Activated CD8-positive, alpha-beta T cell treated with anti-CD3 and anti-CD28 coated beads, Interleukin-2, amount 10 ng/mL, durations not matched to agents 7 days and 5 days (primary cell): ENCODE results near the gene DOK5. TPM values are rescaled to one million over a fixed set of nuclear protein-coding genes. Genes with fewer than 3 reads are reported as not detected.

Experiments
- ATAC-seq: fragments of 150-1000 bp; cut with Tn5 transposase; one replicate; pipeline ENCODE4 v1.10.0; 2021; ENCODE audit warnings: moderate library complexity
- CTCF ChIA-PET: fragments of 350-600 bp; sonication (Branson Sonifier 250); formaldehyde crosslinking; loops from one replicate; lab custom pipeline; 2021; ENCODE audit warnings: antibody characterized with exemption; lab: Charles Lee
- POLR2A ChIA-PET: fragments of 350-600 bp; sonication (Branson Sonifier 250); formaldehyde crosslinking; loops from one replicate; lab custom pipeline; 2021; ENCODE audit warnings: antibody characterized with exemption; lab: Charles Lee
- DNase-seq: peaks from one replicate; pipeline ENCODE4 v3.0.0-alpha.2; 2020
- H3K27ac Mint-ChIP-seq: one replicate; pipeline ENCODE4 v1.8.0; 2021; ENCODE audit warnings: mild to moderate bottlenecking, mixed read lengths
- H3K27me3 Mint-ChIP-seq: one replicate; pipeline ENCODE4 v1.8.0; 2021; ENCODE audit warnings: low read depth, mixed read lengths
- H3K36me3 Mint-ChIP-seq: one replicate; pipeline ENCODE4 v1.8.0; 2021; ENCODE audit warnings: low read depth, mixed read lengths
- H3K4me1 Mint-ChIP-seq: one replicate; pipeline ENCODE4 v1.8.0; 2021; ENCODE audit warnings: low read depth, mixed read lengths
- H3K4me3 Mint-ChIP-seq: one replicate; pipeline ENCODE4 v1.8.0; 2021; ENCODE audit warnings: mild to moderate bottlenecking, mixed read lengths
- H3K9me3 Mint-ChIP-seq: one replicate; pipeline ENCODE4 v1.8.0; 2022; ENCODE audit warnings: mixed read lengths; ENCODE audit not compliant: insufficient read depth
- total RNA-seq, 2 experiments: library from RNA; stranded (reverse); gene quantifications; one replicate each; pipeline ENCODE4 v1.2.3, GENCODE V29; 2021

DOK5 gene
- total RNA-seq, 2 experiments from 2014 or later, result not detected

DNA sequence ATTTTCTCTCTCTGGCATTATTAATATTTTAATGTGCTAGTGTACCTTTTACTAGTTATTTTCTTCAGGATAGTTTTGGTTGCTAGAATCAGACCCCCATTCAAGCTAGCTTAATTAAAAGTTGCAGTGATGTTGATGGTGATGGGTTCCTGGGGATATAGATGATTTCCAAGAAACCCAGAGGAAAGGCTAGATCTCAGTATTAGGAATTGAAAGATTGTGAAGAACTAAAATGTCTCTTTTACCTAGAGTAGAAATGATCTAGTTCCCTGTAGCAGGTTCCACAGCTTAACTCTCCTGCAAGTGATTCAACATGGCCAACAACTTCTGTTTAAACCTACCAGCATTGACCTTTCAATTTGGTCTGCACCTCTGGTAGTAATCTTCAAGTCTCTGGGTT is 78.6 kb downstream of the DOK5 start:
- Mint-ChIP-seq H3K4me3 (no peak overlapping the region), H3K27me3 (no peaks in the 10 kb centered on the region), H3K27ac (no peak overlapping the region), H3K36me3 (no peaks in the 10 kb centered on the region), H3K9me3 (no peaks in the 10 kb centered on the region), H3K4me1 (no peaks in the 10 kb centered on the region)
- no peak for ATAC-seq
- CTCF ChIA-PET, result no interaction called here
- DNase-seq, result no peak
- POLR2A ChIA-PET, result no interaction called here

DNA sequence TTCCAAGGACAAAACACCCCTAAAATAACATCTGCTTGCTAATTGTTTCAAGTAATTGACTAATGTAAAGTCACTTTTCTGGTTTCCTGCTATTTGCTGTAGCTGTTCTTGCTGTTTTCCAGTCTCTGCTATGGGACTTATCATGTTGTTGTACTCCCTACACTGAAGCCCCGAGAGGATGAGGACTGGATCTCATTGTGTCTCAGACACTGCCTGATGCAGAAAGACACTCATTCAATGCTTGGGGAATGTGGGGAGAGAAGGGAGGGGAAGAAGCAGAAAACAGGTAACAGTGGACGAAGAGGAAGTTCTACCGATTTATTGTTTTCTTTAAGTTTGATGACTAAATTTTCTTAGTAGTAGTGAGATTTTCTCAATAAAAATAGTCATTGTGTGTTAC is 79.8 kb downstream of the DOK5 start:
- POLR2A ChIA-PET, result no interaction called here
- Mint-ChIP-seq H3K27me3 (no peaks in the 10 kb centered on the region), H3K36me3 (no peaks in the 10 kb centered on the region), H3K4me1 (no peaks in the 10 kb centered on the region), H3K27ac (no peak overlapping the region), H3K4me3 (no peak overlapping the region), H3K9me3 (no peaks in the 10 kb centered on the region)
- CTCF ChIA-PET, result no interaction called here
- no peak for DNase-seq
- no peak for ATAC-seq

GRCh38 chr20:54556406-54556805 is 81.0 kb downstream of the DOK5 start:
- Mint-ChIP-seq H3K36me3 (no peaks in the 10 kb centered on the region), H3K27ac (no peak overlapping the region), H3K9me3 (no peaks in the 10 kb centered on the region), H3K4me3 (no peak overlapping the region), H3K4me1 (no peaks in the 10 kb centered on the region), H3K27me3 (no peaks in the 10 kb centered on the region)
- ATAC-seq (no peak), DNase-seq (no peak)
- ChIA-PET POLR2A (no interaction called here), CTCF (no interaction called here)

DNA sequence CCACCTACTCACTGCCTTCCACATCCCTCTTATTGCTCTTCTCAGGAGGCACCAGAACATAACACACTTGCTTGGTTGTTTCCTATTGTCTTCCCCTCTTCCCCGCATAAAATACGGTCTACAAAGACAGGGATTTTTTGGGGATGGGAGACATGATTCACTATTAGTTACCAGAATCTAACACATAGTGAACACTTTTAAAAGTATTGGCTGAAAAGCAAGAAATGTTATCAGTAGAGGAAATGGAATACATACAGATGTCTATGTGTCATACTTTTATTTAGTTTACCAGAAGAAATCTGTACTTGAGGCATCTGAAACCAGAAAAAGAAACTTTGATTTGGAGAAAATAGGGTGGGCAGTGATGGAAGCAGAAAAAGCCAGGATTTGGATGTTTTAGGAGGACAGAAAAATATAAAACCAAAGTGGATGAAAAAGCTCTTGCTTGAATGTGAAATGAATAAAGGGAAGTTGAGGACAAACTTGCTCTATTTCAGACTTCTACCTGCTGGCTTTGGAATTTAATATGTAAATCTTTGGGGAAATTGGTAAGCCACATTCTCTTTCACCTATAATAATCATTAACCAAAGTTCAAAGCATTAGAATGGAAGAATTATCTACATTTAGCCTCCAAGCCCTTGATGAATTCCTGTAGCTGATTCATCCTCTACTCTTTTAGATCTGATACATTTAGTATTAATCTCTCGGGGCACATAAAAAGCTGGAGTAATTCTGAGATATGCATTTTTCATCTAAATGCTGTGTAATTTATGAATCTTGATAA is 82.6 kb downstream of the DOK5 start:
- H3K4me1 Mint-ChIP-seq, result no peaks in the 10 kb centered on the region
- H3K27me3 Mint-ChIP-seq, result no peaks in the 10 kb centered on the region
- CTCF ChIA-PET, result no interaction called here
- no peaks in the 10 kb centered on the region for H3K36me3 Mint-ChIP-seq
- POLR2A ChIA-PET, result no interaction called here
- H3K27ac Mint-ChIP-seq, result no peak overlapping the region
- H3K9me3 Mint-ChIP-seq, result no peaks in the 10 kb centered on the region
- DNase-seq, result no peak
- no peak overlapping the region for H3K4me3 Mint-ChIP-seq
- no peak for ATAC-seq

GRCh38 chr20:54559890-54560289 is 84.5 kb downstream of the DOK5 start:
- no peaks in the 10 kb centered on the region for H3K27me3 Mint-ChIP-seq
- POLR2A ChIA-PET, result no interaction called here
- H3K4me1 Mint-ChIP-seq, result no peaks in the 10 kb centered on the region
- CTCF ChIA-PET, result no interaction called here
- no peak overlapping the region for H3K4me3 Mint-ChIP-seq
- H3K27ac Mint-ChIP-seq, result no peak overlapping the region
- no peak for ATAC-seq
- H3K9me3 Mint-ChIP-seq, result no peaks in the 10 kb centered on the region
- no peak for DNase-seq
- H3K36me3 Mint-ChIP-seq, result no peaks in the 10 kb centered on the region

GRCh38 chr20:54560357-54560756 is 85.0 kb downstream of the DOK5 start:
- Mint-ChIP-seq H3K4me1 (no peaks in the 10 kb centered on the region), H3K27ac (no peak overlapping the region), H3K27me3 (no peaks in the 10 kb centered on the region), H3K4me3 (no peak overlapping the region), H3K36me3 (no peaks in the 10 kb centered on the region), H3K9me3 (no peaks in the 10 kb centered on the region)
- no peak for DNase-seq
- no peak for ATAC-seq
- ChIA-PET POLR2A (no interaction called here), CTCF (no interaction called here)

GRCh38 chr20:54565255-54565654 is 89.9 kb downstream of the DOK5 start:
- no peaks in the 10 kb centered on the region for H3K27me3 Mint-ChIP-seq
- H3K27ac Mint-ChIP-seq, result no peak overlapping the region
- CTCF ChIA-PET, result no interaction called here
- POLR2A ChIA-PET, result no interaction called here
- H3K36me3 Mint-ChIP-seq, result no peaks in the 10 kb centered on the region
- DNase-seq, result no peak
- no peak overlapping the region for H3K4me3 Mint-ChIP-seq
- no peak for ATAC-seq
- H3K4me1 Mint-ChIP-seq, result no peaks in the 10 kb centered on the region
- H3K9me3 Mint-ChIP-seq, result no peaks in the 10 kb centered on the region

DNA sequence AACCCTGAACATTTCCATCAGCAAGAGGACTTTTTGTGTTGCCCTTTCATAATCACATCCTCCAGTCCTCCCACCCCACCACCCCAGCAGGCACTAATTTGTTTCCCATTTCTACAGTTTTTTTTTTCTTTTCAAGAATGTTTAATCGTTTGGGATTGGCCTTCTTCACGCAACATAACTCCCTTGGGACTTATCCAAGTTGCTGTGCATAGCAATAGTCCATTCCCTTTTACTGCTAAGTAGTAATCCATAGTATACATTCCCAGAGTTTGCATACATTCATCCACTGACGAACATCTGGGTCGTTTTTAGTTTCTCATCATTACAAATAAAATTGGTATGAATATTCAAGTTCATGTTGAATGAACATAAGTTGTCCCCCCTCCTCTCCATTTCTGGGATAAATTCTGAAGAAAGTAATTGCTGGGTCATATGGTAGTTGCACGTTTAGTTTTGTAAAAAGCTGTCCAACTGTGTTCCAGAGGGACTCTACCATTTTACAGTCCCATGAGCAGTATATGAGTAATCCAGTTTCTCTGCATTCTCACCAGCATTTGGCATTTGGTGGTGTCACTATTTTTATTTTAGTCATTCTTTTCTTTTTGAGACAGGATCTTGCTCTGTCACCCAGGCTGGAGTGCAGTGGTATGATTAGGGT is 90.8 kb downstream of the DOK5 start:
- CTCF ChIA-PET, result no interaction called here
- DNase-seq (no peak), ATAC-seq (no peak)
- Mint-ChIP-seq H3K9me3 (no peaks in the 10 kb centered on the region), H3K27me3 (no peaks in the 10 kb centered on the region), H3K4me1 (no peaks in the 10 kb centered on the region), H3K4me3 (no peak overlapping the region), H3K36me3 (no peaks in the 10 kb centered on the region), H3K27ac (no peak overlapping the region)
- POLR2A ChIA-PET, result no interaction called here

DNA sequence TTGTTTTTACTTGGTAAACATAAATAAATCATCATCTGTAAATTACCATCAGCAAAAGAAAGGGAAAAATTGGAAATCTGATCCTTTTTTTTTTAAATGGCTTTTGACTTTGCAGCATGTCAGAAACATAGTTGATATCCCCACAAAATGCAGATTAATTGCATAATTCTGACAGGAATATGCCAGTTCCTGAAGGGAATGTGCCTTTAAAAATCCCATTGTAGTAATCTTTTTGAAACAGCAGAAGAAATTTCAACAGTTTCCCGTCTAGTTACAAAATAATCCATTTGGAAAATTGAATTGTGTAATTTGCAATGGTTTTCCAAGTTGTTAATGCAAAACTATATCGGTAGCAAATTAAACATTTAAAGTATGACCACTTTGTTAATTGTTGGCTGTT is 95.2 kb downstream of the DOK5 start:
- ChIA-PET POLR2A (no interaction called here), CTCF (no interaction called here)
- H3K9me3 Mint-ChIP-seq, result no peaks in the 10 kb centered on the region
- DNase-seq (no peak), ATAC-seq (no peak)
- H3K4me3 Mint-ChIP-seq, result no peak overlapping the region
- H3K4me1 Mint-ChIP-seq, result no peaks in the 10 kb centered on the region
- H3K27me3 Mint-ChIP-seq, result no peaks in the 10 kb centered on the region
- H3K27ac Mint-ChIP-seq, result no peak overlapping the region
- no peaks in the 10 kb centered on the region for H3K36me3 Mint-ChIP-seq

DNA sequence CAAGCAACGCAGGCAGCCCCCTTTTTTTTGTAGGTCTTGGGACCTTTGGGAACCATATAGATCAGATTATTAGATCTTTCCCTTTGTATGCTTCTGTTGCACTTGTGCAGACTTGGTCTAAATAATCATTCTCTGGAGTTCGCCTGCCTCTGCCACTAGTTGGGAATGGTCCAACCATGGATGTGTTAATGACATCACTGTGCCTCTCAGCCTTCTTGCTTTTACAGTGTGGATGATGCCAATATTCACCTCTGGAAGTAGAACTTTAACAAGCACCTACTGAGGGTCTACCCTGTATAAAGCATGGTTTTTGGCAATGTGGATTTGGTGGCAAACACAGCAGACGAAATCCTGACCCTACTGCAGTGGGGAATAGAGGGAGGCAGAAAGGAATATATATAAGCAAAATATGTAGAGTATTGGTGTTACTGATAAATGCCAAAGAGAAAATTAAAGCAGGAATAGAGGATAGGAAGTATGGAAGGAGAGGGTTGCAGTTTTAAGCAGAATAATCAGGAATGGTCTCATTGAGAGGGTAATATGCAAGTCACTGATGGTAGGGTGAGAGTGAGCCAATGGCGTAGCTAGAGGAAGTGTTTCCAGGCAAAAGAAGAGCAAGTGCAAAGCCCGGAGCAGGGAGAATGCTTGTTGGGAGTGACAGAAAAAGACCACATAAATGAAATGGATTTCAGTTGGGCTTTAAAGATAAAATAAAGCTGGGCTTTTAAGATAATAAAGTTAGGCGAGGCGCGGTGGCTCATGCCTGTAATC is 97.5 kb downstream of the DOK5 start:
- H3K4me3 Mint-ChIP-seq, result no peak overlapping the region
- ChIA-PET POLR2A (no interaction called here), CTCF (no interaction called here)
- no peaks in the 10 kb centered on the region for H3K36me3 Mint-ChIP-seq
- DNase-seq (no peak), ATAC-seq (no peak)
- no peaks in the 10 kb centered on the region for H3K27me3 Mint-ChIP-seq
- no peaks in the 10 kb centered on the region for H3K4me1 Mint-ChIP-seq
- no peaks in the 10 kb centered on the region for H3K9me3 Mint-ChIP-seq
- no peak overlapping the region for H3K27ac Mint-ChIP-seq

GRCh38 chr20:54573838-54574237 is 98.4 kb downstream of the DOK5 start:
- CTCF ChIA-PET, result no interaction called here
- POLR2A ChIA-PET, result no interaction called here
- ATAC-seq, result no peak
- H3K36me3 Mint-ChIP-seq, result no peaks in the 10 kb centered on the region
- no peaks in the 10 kb centered on the region for H3K9me3 Mint-ChIP-seq
- no peak overlapping the region for H3K4me3 Mint-ChIP-seq
- DNase-seq, result no peak
- no peaks in the 10 kb centered on the region for H3K4me1 Mint-ChIP-seq
- H3K27me3 Mint-ChIP-seq, result no peaks in the 10 kb centered on the region
- no peak overlapping the region for H3K27ac Mint-ChIP-seq

- ChIA-PET CTCF (no interaction called here), POLR2A (no interaction called here)
- H3K36me3 Mint-ChIP-seq, result no peaks in the 10 kb centered on the region
- no peaks in the 10 kb centered on the region for H3K27me3 Mint-ChIP-seq
- no peaks in the 10 kb centered on the region for H3K9me3 Mint-ChIP-seq
- H3K4me1 Mint-ChIP-seq, result no peaks in the 10 kb centered on the region
- no peak for DNase-seq
- H3K27ac Mint-ChIP-seq, result no peak overlapping the region
- ATAC-seq, result no peak
- H3K4me3 Mint-ChIP-seq, result no peak overlapping the region
These were observed 101.1 kb downstream of the DOK5 start for GRCh38 chr20:54576518-54576917.
